Esophagus muscularis mucosa (tissue), 4 donors: ENCODE results near the gene ZC3H7A. TPM values are rescaled to one million over a fixed set of nuclear protein-coding genes. Genes with fewer than 3 reads are reported as not detected.

Experiments
- DNase-seq: peaks from one replicate; pipeline ENCODE4 v3.0.0-alpha.2; 2017; ENCODE audit errors: extremely low spot score
- H3K27ac ChIP-seq, 4 donors: fragments of 200-600 bp; sonication (generic); replicated peaks in 1 of 4; 1 replicate in 3 of 4; 2 replicates in 1 of 4; pipeline ENCODE4 v1.5.1; 2016 to 2019; ENCODE audit warnings: mild to moderate bottlenecking in 1 of 4
- H3K27me3 ChIP-seq, 4 donors: fragments of 200-600 bp; sonication (generic); one replicate each; pipeline versions ENCODE4 v1.5.1 to v1.6.0; 2016 to 2019
- H3K36me3 ChIP-seq, 4 donors: fragments of 200-600 bp; sonication (generic); one replicate each; pipeline ENCODE4 v1.5.1; 2016 to 2019
- H3K4me1 ChIP-seq, 4 donors: fragments of 200-600 bp; sonication (generic); one replicate each; pipeline ENCODE4 v1.5.1; 2016 to 2019
- H3K4me3 ChIP-seq, 4 donors: fragments of 200-600 bp; sonication (generic); 1 replicate in 2 of 4; 2 replicates in 2 of 4; pipeline ENCODE4 v1.5.1; 2016 to 2019; ENCODE audit warnings: mild to moderate bottlenecking in 4 of 4, moderate library complexity in 1 of 4
- H3K9me3 ChIP-seq, 4 donors: fragments of 200-600 bp; sonication (generic); 1 replicate in 3 of 4; 2 replicates in 1 of 4; pipeline ENCODE4 v1.5.1; 2016 to 2019
- CTCF ChIP-seq, 3 experiments: fragments of 200-600 bp in 2 of 3; fragments of 450-650 bp in 1 of 3; sonication (generic) in 2 of 3; IDR thresholded peaks; one replicate each; pipeline ENCODE4 v1.5.1; 2017 to 2019; ENCODE audit warnings: antibody characterized with exemption in 3 of 3, mild to moderate bottlenecking in 2 of 3, moderate library complexity in 1 of 3
- EP300 ChIP-seq: sonication (generic); formaldehyde crosslinking; IDR thresholded peaks from one replicate; pipeline ENCODE4 v1.6.1; 2017; ENCODE audit warnings: antibody characterized with exemption
- POLR2A ChIP-seq: fragments of 450-650 bp; IDR thresholded peaks from one replicate; pipeline ENCODE4 v1.6.1; 2017; ENCODE audit warnings: antibody characterized with exemption, moderate library complexity, mild to moderate bottlenecking, low read depth
- POLR2AphosphoS5 ChIP-seq, 2 donors: sonication (generic); formaldehyde crosslinking; IDR thresholded peaks; one replicate each; pipeline ENCODE4 v1.6.1; 2017; ENCODE audit warnings: antibody characterized with exemption in 2 of 2
- WGBS: methylation state at CpG from one replicate; pipeline ENCODE4 v1.1.5; 2018; 5-methylcytosine and 5-hydroxymethylcytosine counted together
- intact Hi-C: fragments of 100-400 bp; cut with DNase I; formaldehyde crosslinking; loops from one replicate; pipeline ENCODE4 v1.15.1; 2023
- total RNA-seq, 4 donors: library from RNA; depleted of rRNA; stranded (reverse); fragments of >200 nt; gene quantifications; one replicate each; pipeline versions ENCODE4 v1.1.0 to v1.2.1, GENCODE V29; 2016

ZC3H7A gene
- total RNA-seq, 4 donors from 2014 or later = 51.1 to 61.0 (median 61.0) TPM

GRCh38 chr16:11797957-11798299, 870 bp upstream of the ZC3H7A start:
- Histone ChIP-seq H3K27ac (peak overlapping the region; percentile 96 to 99 (median 99)), H3K36me3 (peaks cover 0 to 4% (median 1%) of the 10 kb centered on the region in 4 donors), H3K27me3 (no peaks in the 10 kb centered on the region), H3K4me1 (peaks cover 55 to 68% (median 60%) of the 10 kb centered on the region in 4 donors), H3K4me3 (peak overlapping the region; percentile 76 to 97 (median 94)), H3K9me3 (no peaks in the 10 kb centered on the region)
- no peak for DNase-seq
- 3% methylated on average over 7 of the region's 7 CpGs for WGBS
- TF ChIP-seq EP300 (peak; percentile 21), POLR2AphosphoS5 (IDR thresholded peaks at IDR 0.05) (no peak), CTCF (IDR thresholded peaks at IDR 0.05) (no peak)
- intact Hi-C loops = loop anchor here (2.0 kb wide), 1 partner anchor 55 kb away; the partner anchor contains the start of gene TXNDC11

GRCh38 chr16:11796227-11797165, 562 bp downstream of the ZC3H7A start:
- peak; percentile 93 for DNase-seq
- H3K27ac ChIP-seq = peak overlapping the region; percentile 98 to 99 (median 99)

GRCh38 chr16:11795887-11796226, 1.2 kb downstream of the ZC3H7A start:
- WGBS = 61% methylated on average over 8 of the region's 8 CpGs
- H3K4me1 ChIP-seq = peaks cover 76 to 88% (median 79%) of the 10 kb centered on the region in 4 donors

More at GRCh38 chr16:11796227-11797165, 562 bp downstream of the ZC3H7A start:
- WGBS = 1% methylated on average over 51 of the region's 93 CpGs
- Histone ChIP-seq H3K9me3 (no peaks in the 10 kb centered on the region), H3K4me3 (peak overlapping the region; percentile 76 to 97 (median 94)), H3K4me1 (peaks cover 70 to 82% (median 74%) of the 10 kb centered on the region in 4 donors), H3K36me3 (peaks cover 0 to 4% (median 1%) of the 10 kb centered on the region in 4 donors), H3K27me3 (no peaks in the 10 kb centered on the region)
- no peak for TF ChIP-seq CTCF (IDR thresholded peaks at IDR 0.05)
- TF ChIP-seq POLR2A = no peak
- TF ChIP-seq POLR2AphosphoS5 (IDR thresholded peaks at IDR 0.05) = peak; percentile 18 to 24
- intact Hi-C loops = loop anchor here (2.0 kb wide), 1 partner anchor 54 kb away; the partner anchor contains the start of gene TXNDC11

More at GRCh38 chr16:11795887-11796226, 1.2 kb downstream of the ZC3H7A start:
- intact Hi-C loops = loop anchor here (2.0 kb wide), 1 partner anchor 53 kb away; the partner anchor contains the start of gene TXNDC11
- peak overlapping the region; percentile 98 to 99 (median 99) for H3K27ac ChIP-seq
- peaks cover 0 to 4% (median 1%) of the 10 kb centered on the region in 4 donors for H3K36me3 ChIP-seq
- H3K9me3 ChIP-seq = no peaks in the 10 kb centered on the region
- TF ChIP-seq EP300 = no peak
- TF ChIP-seq POLR2A = no peak
- no peak for TF ChIP-seq POLR2AphosphoS5 (IDR thresholded peaks at IDR 0.05)
- no peak for TF ChIP-seq CTCF (IDR thresholded peaks at IDR 0.05)
- no peak for DNase-seq
- peak overlapping the region; percentile 76 to 97 (median 94) for H3K4me3 ChIP-seq
- no peaks in the 10 kb centered on the region for H3K27me3 ChIP-seq
